OCI-LY1 (cell line): ENCODE results near the gene MACROD1.

ENCODE experiments used
- H2AFZ ChIP-seq: fragments of 200-600 bp; sonication (generic), shearing (Covaris generic); 2 replicates; pipeline ENCODE4 v1.6.0; 2014; ENCODE audit warnings: antibody characterized with exemption, mild to moderate bottlenecking, low read length
- H3F3A ChIP-seq: fragments of 200-600 bp; sonication (generic), shearing (Covaris generic); 2 replicates; pipeline ENCODE4 v1.6.0; 2014; ENCODE audit warnings: mild to moderate bottlenecking, antibody characterized with exemption, low read length, moderate library complexity; ENCODE audit not compliant: insufficient read depth
- H3K27ac ChIP-seq: fragments of 200-600 bp; sonication (generic); 2 replicates; pipeline ENCODE4 v1.5.1; 2014; ENCODE audit warnings: low read length, mixed run types, mild to moderate bottlenecking, low read depth; ENCODE audit not compliant: poor library complexity, severe bottlenecking
- H3K27me3 ChIP-seq: fragments of 200-600 bp; sonication (generic); 2 replicates; pipeline ENCODE4 v1.6.0; 2014; ENCODE audit warnings: antibody characterized with exemption, mild to moderate bottlenecking, low read length, moderate library complexity; ENCODE audit not compliant: insufficient read depth
- H3K36me3 ChIP-seq: fragments of 200-600 bp; sonication (generic); 2 replicates; pipeline ENCODE4 v1.6.1; 2014; ENCODE audit warnings: mild to moderate bottlenecking, antibody characterized with exemption, low read length, moderate library complexity, mixed read lengths; ENCODE audit not compliant: insufficient read depth
- H3K4me1 ChIP-seq: fragments of 200-600 bp; sonication (generic); 2 replicates; pipeline ENCODE4 v1.5.1; 2014; ENCODE audit warnings: mild to moderate bottlenecking, low read length, moderate library complexity; ENCODE audit not compliant: insufficient read depth, severe bottlenecking
- H3K4me2 ChIP-seq: fragments of 200-600 bp; sonication (generic), shearing (Covaris generic); 2 replicates; pipeline ENCODE4 v1.6.1; 2014; ENCODE audit warnings: low read length
- H3K4me3 ChIP-seq: fragments of 200-600 bp; sonication (generic); 2 replicates; pipeline ENCODE4 v1.5.1; 2014; ENCODE audit warnings: low read length, low read depth, mild to moderate bottlenecking, mixed read lengths; ENCODE audit not compliant: poor library complexity, severe bottlenecking
- H3K79me2 ChIP-seq: fragments of 200-600 bp; shearing (Covaris generic); 2 replicates; pipeline ENCODE4 v1.6.1; 2016; ENCODE audit warnings: mixed run types, low read length, mixed read lengths; ENCODE audit not compliant: insufficient read depth
- H3K9ac ChIP-seq: fragments of 200-600 bp; sonication (generic), shearing (Covaris generic); 2 replicates; pipeline ENCODE4 v1.6.1; 2014; ENCODE audit warnings: mild to moderate bottlenecking, low read length, mixed read lengths
- H3K9me2 ChIP-seq: fragments of 200-600 bp; sonication (generic), shearing (Covaris generic); 2 replicates; pipeline ENCODE4 v1.6.1; 2014; ENCODE audit warnings: low read depth, mild to moderate bottlenecking, low read length, mixed read lengths
- H3K9me3 ChIP-seq: fragments of 200-600 bp; shearing (Covaris generic); 2 replicates; pipeline ENCODE4 v1.6.1; 2014; ENCODE audit warnings: low read length, mixed read lengths
- H4K20me1 ChIP-seq: fragments of 200-600 bp; sonication (generic), shearing (Covaris generic); 2 replicates; pipeline ENCODE4 v1.6.0; 2016; ENCODE audit warnings: mild to moderate bottlenecking, low read length; ENCODE audit not compliant: insufficient read depth
- EZH2 ChIP-seq: fragments of 200-600 bp; sonication (generic), shearing (Covaris generic); IDR thresholded peaks from 2 replicates; pipeline ENCODE4 v1.8.0; 2017; ENCODE audit warnings: borderline replicate concordance, mixed run types, mild to moderate bottlenecking, antibody characterized with exemption, low read length, moderate library complexity, mixed read lengths
- TF ChIP-seq, protein P1 (sequence below): fragments of 200-600 bp; sonication (generic), shearing (Covaris generic); IDR thresholded peaks from 2 replicates; pipeline ENCODE4 v1.5.1; 2017; ENCODE audit warnings: mild to moderate bottlenecking, antibody characterized with exemption, low read length, moderate library complexity, mixed read lengths

The MACROD1 gene

DNA sequence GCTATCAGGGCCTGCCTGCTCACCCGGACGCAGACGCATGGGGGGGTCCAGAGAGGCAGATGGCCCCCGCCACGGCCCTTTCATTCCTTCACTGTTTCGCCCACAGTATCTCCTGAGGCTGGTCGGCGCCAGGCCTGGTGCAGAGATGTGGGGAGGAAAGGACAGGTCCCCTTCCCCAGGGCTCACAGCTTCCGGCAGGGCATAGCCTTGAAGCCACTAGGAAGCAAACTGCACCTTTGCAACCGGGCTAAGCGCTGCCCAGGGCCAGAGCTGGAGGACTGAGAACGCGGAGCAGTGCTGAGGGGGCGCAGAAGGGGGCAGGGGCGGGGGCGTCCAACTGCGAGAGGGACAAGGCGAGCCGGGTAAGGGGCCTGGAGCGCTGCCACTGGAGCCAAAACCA is 150.4 kb downstream of the MACROD1 start:
- Histone ChIP-seq H3K79me2 (no peaks in the 10 kb centered on the region), H3K9me3 (no peaks in the 10 kb centered on the region), H3K27ac (no peak overlapping the region), H3K4me1 (no peaks in the 10 kb centered on the region), H3K36me3 (no peaks in the 10 kb centered on the region), H3K4me2 (no peak overlapping the region), H3F3A (no peaks in the 10 kb centered on the region), H4K20me1 (no peaks in the 10 kb centered on the region), H2AFZ (no peak overlapping the region), H3K27me3 (peaks cover 4% of the 10 kb centered on the region; the same call in 1 of the 2 replicates), H3K9me2 (no peaks in the 10 kb centered on the region), H3K4me3 (no peak overlapping the region), H3K9ac (no peak overlapping the region)
- TF ChIP-seq EZH2: no peak
- TF ChIP-seq, protein P1, sequence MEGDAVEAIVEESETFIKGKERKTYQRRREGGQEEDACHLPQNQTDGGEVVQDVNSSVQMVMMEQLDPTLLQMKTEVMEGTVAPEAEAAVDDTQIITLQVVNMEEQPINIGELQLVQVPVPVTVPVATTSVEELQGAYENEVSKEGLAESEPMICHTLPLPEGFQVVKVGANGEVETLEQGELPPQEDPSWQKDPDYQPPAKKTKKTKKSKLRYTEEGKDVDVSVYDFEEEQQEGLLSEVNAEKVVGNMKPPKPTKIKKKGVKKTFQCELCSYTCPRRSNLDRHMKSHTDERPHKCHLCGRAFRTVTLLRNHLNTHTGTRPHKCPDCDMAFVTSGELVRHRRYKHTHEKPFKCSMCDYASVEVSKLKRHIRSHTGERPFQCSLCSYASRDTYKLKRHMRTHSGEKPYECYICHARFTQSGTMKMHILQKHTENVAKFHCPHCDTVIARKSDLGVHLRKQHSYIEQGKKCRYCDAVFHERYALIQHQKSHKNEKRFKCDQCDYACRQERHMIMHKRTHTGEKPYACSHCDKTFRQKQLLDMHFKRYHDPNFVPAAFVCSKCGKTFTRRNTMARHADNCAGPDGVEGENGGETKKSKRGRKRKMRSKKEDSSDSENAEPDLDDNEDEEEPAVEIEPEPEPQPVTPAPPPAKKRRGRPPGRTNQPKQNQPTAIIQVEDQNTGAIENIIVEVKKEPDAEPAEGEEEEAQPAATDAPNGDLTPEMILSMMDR: no peak

DNA sequence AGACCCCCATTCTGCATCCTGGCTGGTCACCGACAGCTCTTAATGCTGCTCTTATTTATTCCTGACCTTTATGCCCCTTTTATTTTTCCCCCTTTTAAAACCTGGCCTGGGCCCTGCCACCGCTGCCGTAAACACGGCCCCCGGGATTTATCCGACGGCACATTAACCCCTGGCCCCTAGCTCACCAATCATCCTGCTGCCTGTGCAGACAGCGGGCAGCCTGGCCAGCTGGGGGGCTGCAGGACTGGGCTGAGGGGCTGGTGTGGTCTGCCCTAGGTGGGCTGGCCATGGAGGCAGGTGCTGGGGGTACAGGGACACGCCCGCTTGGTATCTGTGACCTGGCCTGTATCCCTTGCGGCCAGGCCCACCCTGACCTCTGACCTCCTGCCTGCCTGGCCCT is 151.6 kb downstream of the MACROD1 start:
- Histone ChIP-seq H3K27me3 (peaks cover 4% of the 10 kb centered on the region; the same call in 1 of the 2 replicates), H3K79me2 (no peaks in the 10 kb centered on the region)

DNA sequence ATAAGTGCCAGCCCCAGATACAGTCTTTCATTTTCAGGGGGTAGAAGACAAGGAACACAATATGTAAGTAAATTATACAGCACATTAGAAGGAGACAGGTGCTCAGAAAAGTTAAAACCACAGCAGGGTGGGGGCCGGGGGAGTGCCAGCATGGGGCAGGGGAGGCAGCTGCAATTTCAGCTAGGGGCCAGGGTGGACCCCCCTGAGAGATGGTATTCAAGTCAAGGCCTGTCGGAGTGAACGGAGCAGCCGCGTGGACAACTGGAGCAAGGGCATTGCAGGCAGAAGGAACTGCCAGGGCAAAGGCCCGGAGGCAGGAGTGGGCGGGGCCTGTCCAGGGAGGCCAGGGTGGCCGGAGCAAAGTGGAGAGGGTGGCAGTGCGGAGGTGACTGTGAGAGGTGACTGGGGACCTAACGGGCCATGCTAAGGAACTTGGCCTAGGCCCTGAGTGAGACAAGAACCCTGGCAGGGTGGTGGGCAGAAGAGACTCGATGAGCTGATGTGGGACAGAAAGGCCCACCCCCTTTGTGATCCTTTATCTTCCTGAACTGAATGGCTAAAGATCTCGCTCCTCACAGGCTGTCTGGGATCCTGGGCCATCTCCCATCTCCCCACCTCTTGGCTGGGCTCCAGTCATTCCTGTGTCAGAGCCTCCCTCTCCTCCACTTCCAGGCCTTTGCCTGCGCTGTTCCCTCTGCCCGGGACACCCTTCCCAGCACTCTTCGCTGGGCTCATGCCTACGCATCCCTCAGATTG is 152.6 kb downstream of the MACROD1 start:
- H4K20me1 ChIP-seq: no peaks in the 10 kb centered on the region
- no peak overlapping the region for H3K4me3 ChIP-seq
- H3K79me2 ChIP-seq: no peaks in the 10 kb centered on the region
- peaks cover 4% of the 10 kb centered on the region; the same call in 1 of the 2 replicates for H3K27me3 ChIP-seq
- TF ChIP-seq EZH2: no peak
- H3K9ac ChIP-seq: no peak overlapping the region
- no peak overlapping the region for H3K4me2 ChIP-seq
- H2AFZ ChIP-seq: no peak overlapping the region
- no peaks in the 10 kb centered on the region for H3F3A ChIP-seq
- no peaks in the 10 kb centered on the region for H3K9me2 ChIP-seq
- no peak overlapping the region for H3K27ac ChIP-seq
- no peaks in the 10 kb centered on the region for H3K4me1 ChIP-seq
- H3K36me3 ChIP-seq: no peaks in the 10 kb centered on the region
- 0 out of 2 replicates have a peak, but pooled peaks cover 3% of the 10 kb centered on the region for H3K9me3 ChIP-seq

More for the DNA sequence above, 151.6 kb downstream of the MACROD1 start:
- H3K4me1 ChIP-seq: no peaks in the 10 kb centered on the region
- H3K36me3 ChIP-seq: no peaks in the 10 kb centered on the region
- no peak overlapping the region for H3K27ac ChIP-seq
- TF ChIP-seq, protein P1: no peak
- TF ChIP-seq EZH2: no peak
- H3K9me2 ChIP-seq: no peaks in the 10 kb centered on the region
- 0 out of 2 replicates have a peak, but pooled peaks cover 3% of the 10 kb centered on the region for H3K9me3 ChIP-seq
- no peak overlapping the region for H3K4me3 ChIP-seq
- no peak overlapping the region for H2AFZ ChIP-seq
- no peak overlapping the region for H3K4me2 ChIP-seq
- H3F3A ChIP-seq: no peaks in the 10 kb centered on the region
- no peaks in the 10 kb centered on the region for H4K20me1 ChIP-seq
- H3K9ac ChIP-seq: no peak overlapping the region
